HepG2 (cell line): Measurements from ENCODE around the gene SYNPO. TPM values are rescaled to one million over a fixed set of nuclear protein-coding genes. Genes with fewer than 3 reads are reported as not detected.

Source experiments
- ATAC-seq: fragments of 200-7000 bp; cut with Tn5 transposase; 3 replicates; pipeline ENCODE4 v1.9.1; 2020; ENCODE audit warnings: mild to moderate bottlenecking, moderate library complexity
- BruUV-seq: library from RNA; stranded (reverse); fragments of 400-500 nt; replicated peaks from 2 replicates; lab custom pipeline; 2021; lab: Mats Ljungman, UMichigan
- CTCF ChIA-PET: fragments of 300-600 bp; formaldehyde crosslinking; extraction: SDS; loops from one replicate; lab custom pipeline; 2021; ENCODE audit warnings: low total read pairs, inconsistent platforms, low intra/inter-chr PET ratio; lab: Yijun Ruan, JAX
- POLR2A ChIA-PET: fragments of 350-600 bp; sonication (Branson Sonifier 250); formaldehyde crosslinking; loops from one replicate; lab custom pipeline; 2020; ENCODE audit warnings: antibody characterized with exemption, inconsistent platforms; lab: Yijun Ruan, JAX
- DNase-seq: peaks from one replicate; pipeline ENCODE4 v3.0.0-alpha.2; 2015; ENCODE audit warnings: low spot score
- FAIRE-seq: peaks from 3 replicates; lab custom pipeline; 2011; peaks lifted over from hg19 to GRCh38; lab: Jason Lieb, UNC
- H2AFZ ChIP-seq: one replicate; pipeline ENCODE4 v1.6.1; 2011; ENCODE audit warnings: low read length, inconsistent platforms
- H3K27ac ChIP-seq: fragments of 300-600 bp; 3 replicates; pipeline ENCODE4 v1.8.0; 2011; ENCODE audit warnings: mixed run types, mild to moderate bottlenecking, mixed read lengths, low read length, inconsistent platforms; ENCODE audit not compliant: insufficient read depth; ENCODE audit errors: extremely low read length
- H3K27me3 ChIP-seq, 2 experiments: fragments of 200-600 bp in 1 of 2; 2 replicates in 1 of 2; 3 replicates in 1 of 2; pipeline versions ENCODE4 v1.6.0 to v1.8.0; 2011; ENCODE audit warnings: low read length in 2 of 2, mild to moderate bottlenecking in 2 of 2, moderate library complexity in 2 of 2, inconsistent platforms in 1 of 2; ENCODE audit not compliant: insufficient read depth in 2 of 2, control insufficient read depth in 1 of 2
- H3K36me3 ChIP-seq, 2 experiments: fragments of 200-600 bp in 1 of 2; replicated peaks in 1 of 2; 2 replicates in 1 of 2; 3 replicates in 1 of 2; pipeline versions ENCODE4 v1.5.1 to v1.8.0; 2011; ENCODE audit warnings: low read length in 2 of 2, inconsistent platforms in 1 of 2; ENCODE audit not compliant: insufficient read depth in 2 of 2, control insufficient read depth in 1 of 2
- H3K4me1 ChIP-seq: 2 replicates; pipeline ENCODE4 v1.5.1; 2012; ENCODE audit warnings: low read length, inconsistent platforms; ENCODE audit not compliant: insufficient read depth
- H3K4me2 ChIP-seq: 2 replicates; pipeline ENCODE4 v1.6.0; 2011; ENCODE audit warnings: low read depth, low read length, inconsistent platforms
- H3K4me3 ChIP-seq, 3 experiments: fragments of 200-600 bp in 1 of 3; sonication (generic), shearing (Covaris generic) in 1 of 3; replicated peaks in 1 of 3; 2 replicates each; pipeline ENCODE4 v1.5.1; 2011 to 2016; ENCODE audit warnings: low read length in 3 of 3, inconsistent platforms in 2 of 3, low read depth in 2 of 3, mild to moderate bottlenecking in 2 of 3, control low read depth in 1 of 3, mixed read lengths in 1 of 3; ENCODE audit not compliant: insufficient read depth in 1 of 3
- H3K79me2 ChIP-seq: one replicate; pipeline ENCODE4 v1.6.1; 2011; ENCODE audit warnings: low read length, inconsistent platforms; ENCODE audit not compliant: insufficient read depth
- H3K9ac ChIP-seq: 2 replicates; pipeline ENCODE4 v1.6.0; 2011; ENCODE audit warnings: mild to moderate bottlenecking, low read depth, low read length, inconsistent platforms; ENCODE audit not compliant: insufficient read depth
- H3K9me3 ChIP-seq: 2 replicates; pipeline ENCODE4 v1.5.1; 2012; ENCODE audit warnings: mild to moderate bottlenecking, low read length
- H4K20me1 ChIP-seq: 2 replicates; pipeline ENCODE4 v1.6.0; 2011; ENCODE audit warnings: inconsistent platforms, mild to moderate bottlenecking, low read length, moderate library complexity; ENCODE audit not compliant: insufficient read depth
- FUBP1 ChIP-seq: sonication (generic); formaldehyde crosslinking; IDR thresholded peaks from 2 replicates; pipeline ENCODE4 v1.5.1; 2020; ENCODE audit warnings: missing genetic modification reagents, mild to moderate bottlenecking, borderline replicate concordance
- REXO4 ChIP-seq: sonication (generic); formaldehyde crosslinking; IDR thresholded peaks from 2 replicates; pipeline ENCODE4 v1.8.0; 2022; ENCODE audit warnings: missing genetic modification reagents, mild to moderate bottlenecking, borderline replicate concordance
- ZNF629 ChIP-seq: sonication (generic); formaldehyde crosslinking; conservative IDR thresholded peaks from 2 replicates; pipeline ENCODE4 v1.5.0; 2020; ENCODE audit warnings: missing genetic modification reagents
- ZNF891 ChIP-seq: sonication (generic); formaldehyde crosslinking; IDR thresholded peaks from 2 replicates; pipeline ENCODE4 v1.5.0; 2020; ENCODE audit warnings: mild to moderate bottlenecking, missing genetic modification reagents
- WGBS: methylation state at CpG from one replicate; pipeline ENCODE4 v1.1.6; 2017; ENCODE audit warnings: low lambda C conversion rate; 5-methylcytosine and 5-hydroxymethylcytosine counted together
- in situ Hi-C: cut with HindIII; loops from 2 replicates; pipeline ENCODE4 v1.10.0; 2017; ENCODE audit warnings: low pct_unique_long_range_greater_than_20kb; ENCODE audit not compliant: extremely low pct_ligation_motif_present
- intact Hi-C: fragments of 100-400 bp; cut with micrococcal nuclease; formaldehyde crosslinking; loops from one replicate; pipeline ENCODE4 v1.10.0; 2022; ENCODE audit not compliant: unreplicated experiment
- polyA plus RNA-seq, 8 experiments: library from polyadenylated mRNA; depleted of rRNA in 3 of 8; stranded (reverse) in 7 of 8; unstranded in 1 of 8; fragments of >200 nt; fragmentation: Illumina TruSeq in 4 of 8; extraction: Trizol in 4 of 8; gene quantifications; 2 replicates each; pipeline versions ENCODE4 v1.2.1 to v1.2.3, GENCODE V29; 2011 to 2016; ENCODE audit warnings: low read depth in 4 of 8, missing spikeins in 1 of 8, mixed read lengths in 1 of 8; ENCODE audit not compliant: insufficient read depth in 1 of 8
- total RNA-seq, 5 experiments: library from RNA; depleted of rRNA; stranded (reverse); fragments of >200 nt; fragmentation: Illumina TruSeq; extraction: Trizol; gene quantifications; 2 replicates each; pipeline ENCODE4 v1.2.3, GENCODE V29; 2016; ENCODE audit warnings: low read depth in 1 of 5

The SYNPO gene
- total and polyA plus RNA-seq, 2 of the 13 experiments (the other 11 are each of a cell fraction or from before 2014, with no cell fraction given) = 0.09 to 0.30 TPM

GRCh38 chr5:150633429-150633828, 7.0 kb upstream of the SYNPO start:
- Histone ChIP-seq H3K4me3 (no peak overlapping the region), H3K27me3 (no peaks in the 10 kb centered on the region; a peak in 1 of 5 replicates), H3K9ac (no peak overlapping the region), H3K9me3 (no peaks in the 10 kb centered on the region), H3K4me1 (peaks cover 31% of the 10 kb centered on the region), H4K20me1 (no peaks in the 10 kb centered on the region), H3K79me2 (no peaks in the 10 kb centered on the region), H3K27ac (no peak overlapping the region), H3K36me3 (no peaks in the 10 kb centered on the region), H3K4me2 (no peak overlapping the region), H2AFZ (no peak overlapping the region)
- intact Hi-C loops = loop anchor here (10.0 kb wide), 1 partner anchor 169 kb away; no protein-coding TSS in a partner anchor
- 22% methylated on average over 2 of the region's 2 CpGs for WGBS
- DNase-seq (no peak), ATAC-seq (no peak), FAIRE-seq (no peak)
- no TSS peak for BruUV-seq
- ChIA-PET POLR2A (no interaction called here), CTCF (no interaction called here)
- in situ Hi-C loops = no loop called here
- TF ChIP-seq ZNF629 (CRISPR knock-in tag) = 0 out of 2 replicates have a peak, but pooled peaks have one; percentile 22
- TF ChIP-seq FUBP1 (CRISPR knock-in tag) = no peak
- no peak for TF ChIP-seq REXO4 (CRISPR knock-in tag)
- no peak for TF ChIP-seq ZNF891 (CRISPR knock-in tag)
